HG02623 (cell line): ENCODE measurements around the gene GSG1L2.

ENCODE experiments used
- ATAC-seq: cut with Tn5 transposase; IDR thresholded peaks from one replicate; pipeline ENCODE4 v1.9.1; 2021; ENCODE audit warnings: moderate library complexity; ENCODE audit not compliant: unreplicated experiment

GSG1L2 gene

GRCh38 chr17:9825641-9826150 lies 3.8 kb upstream of the GSG1L2 start, which contains the start of gene GLP2R:
Gene GLP2R (plus strand): TSS chr17:9825924. CDS start chr17:9826064, 140 bp downstream.
- no peak for ATAC-seq

GRCh38 chr17:9824797-9825338 lies 3.0 kb upstream of the GSG1L2 start:
- ATAC-seq: no peak

- no peak for ATAC-seq
Measured at GRCh38 chr17:9824094-9824493, 2.2 kb upstream of the GSG1L2 start.

GRCh38 chr17:9820448-9820847 lies 1.4 kb downstream of the GSG1L2 start:
- no peak for ATAC-seq

- ATAC-seq: no peak
Measured at GRCh38 chr17:9818760-9819159, 3.1 kb downstream of the GSG1L2 start.

- no peak for ATAC-seq
Measured at GRCh38 chr17:9817086-9817485, 4.8 kb downstream of the GSG1L2 start.

- no peak for ATAC-seq
Measured at GRCh38 chr17:9816472-9816871, 5.4 kb downstream of the GSG1L2 start.

- ATAC-seq: no peak
Measured at GRCh38 chr17:9814337-9814945, 7.4 kb downstream of the GSG1L2 start.

GRCh38 chr17:9813166-9813565 lies 8.7 kb downstream of the GSG1L2 start:
- ATAC-seq: no peak

GRCh38 chr17:9811537-9811936 lies 10.3 kb downstream of the GSG1L2 start:
- ATAC-seq: no peak

GRCh38 chr17:9811086-9811485 lies 10.8 kb downstream of the GSG1L2 start:
- ATAC-seq: no peak

- no peak for ATAC-seq
Measured at GRCh38 chr17:9810100-9810949, 11.6 kb downstream of the GSG1L2 start.

GRCh38 chr17:9809409-9809808 lies 12.5 kb downstream of the GSG1L2 start:
- ATAC-seq: no peak

GRCh38 chr17:9806699-9807098 lies 15.2 kb downstream of the GSG1L2 start:
- ATAC-seq: no peak

GRCh38 chr17:9805769-9806168 lies 16.1 kb downstream of the GSG1L2 start:
- ATAC-seq: no peak

- ATAC-seq: no peak
Measured at GRCh38 chr17:9802697-9803096, 19.2 kb downstream of the GSG1L2 start.

GRCh38 chr17:9802294-9802693 lies 19.6 kb downstream of the GSG1L2 start:
- no peak for ATAC-seq

- ATAC-seq: no peak
Measured at GRCh38 chr17:9801505-9801904, 20.4 kb downstream of the GSG1L2 start.

- ATAC-seq: no peak
Measured at GRCh38 chr17:9798724-9799123, 23.2 kb downstream of the GSG1L2 start.

GRCh38 chr17:9798008-9798407 lies 23.9 kb downstream of the GSG1L2 start:
- ATAC-seq: no peak

GRCh38 chr17:9792181-9792840 lies 29.6 kb downstream of the GSG1L2 start:
- ATAC-seq: no peak
